HepG2 (cell line): ENCODE data around the gene PIM3. TPM values are rescaled to one million over a fixed set of nuclear protein-coding genes. Genes with fewer than 3 reads are reported as not detected.

ENCODE experiments used
- CCAR2 ChIP-seq: fragments of 200-400 bp; formaldehyde crosslinking; optimal IDR thresholded peaks from 2 replicates; pipeline ENCODE3; 2018; ENCODE audit warnings: low read depth, mild to moderate bottlenecking, low read length, moderate library complexity
- GTF2F1 ChIP-seq: fragments of 150-350 bp; IDR thresholded peaks from 2 replicates; pipeline ENCODE4 v1.6.1; 2014; ENCODE audit warnings: low read length
- HMG20B ChIP-seq: conservative IDR thresholded peaks from 2 replicates; pipeline ENCODE4 v1.6.1; 2016; ENCODE audit warnings: missing genetic modification reagents, missing compliant biosample characterization
- IRF2 ChIP-seq: IDR thresholded peaks from 2 replicates; pipeline ENCODE4 v1.6.1; 2018; ENCODE audit warnings: missing genetic modification reagents, missing compliant biosample characterization
- KAT7 ChIP-seq: IDR thresholded peaks from 2 replicates; pipeline ENCODE4 v1.6.1; 2018; ENCODE audit warnings: borderline replicate concordance, missing compliant biosample characterization
- MED13 ChIP-seq: sonication (generic); formaldehyde crosslinking; IDR thresholded peaks from 2 replicates; pipeline ENCODE4 v1.5.0; 2020; ENCODE audit warnings: missing genetic modification reagents
- NR2C2 ChIP-seq: sonication (generic); formaldehyde crosslinking; IDR thresholded peaks from 2 replicates; pipeline ENCODE4 v1.4.0; 2020; ENCODE audit warnings: missing genetic modification reagents, mild to moderate bottlenecking, moderate library complexity, borderline replicate concordance
- RBFOX2 ChIP-seq: fragments of 200-400 bp; formaldehyde crosslinking; IDR thresholded peaks from 2 replicates; pipeline ENCODE4 v1.6.1; 2017; ENCODE audit warnings: low read depth, mild to moderate bottlenecking, low read length
- SATB2 ChIP-seq: sonication (generic); formaldehyde crosslinking; IDR thresholded peaks from 2 replicates; pipeline ENCODE4 v1.5.0; 2020; ENCODE audit warnings: missing genetic modification reagents
- SP140L ChIP-seq: sonication (generic); formaldehyde crosslinking; IDR thresholded peaks from 2 replicates; pipeline ENCODE4 v1.4.0; 2020; ENCODE audit warnings: missing genetic modification reagents, borderline replicate concordance
- TAF1 ChIP-seq: sonication (generic); formaldehyde crosslinking; IDR thresholded peaks from 2 replicates; pipeline ENCODE4 v1.4.0; 2020; ENCODE audit warnings: missing genetic modification reagents
- TBX2 ChIP-seq: sonication (generic); formaldehyde crosslinking; IDR thresholded peaks from 2 replicates; pipeline ENCODE4 v1.5.0; 2020; ENCODE audit warnings: missing genetic modification reagents, mild to moderate bottlenecking, borderline replicate concordance
- ZBTB25 ChIP-seq: IDR thresholded peaks from 2 replicates; pipeline ENCODE4 v1.6.1; 2018; ENCODE audit warnings: missing genetic modification reagents
- ZNF20 ChIP-seq: sonication (generic); formaldehyde crosslinking; IDR thresholded peaks from 2 replicates; pipeline ENCODE4 v1.4.0; 2020; ENCODE audit warnings: mild to moderate bottlenecking, moderate library complexity, missing genetic modification reagents
- ZNF318 ChIP-seq: sonication (generic); formaldehyde crosslinking; IDR thresholded peaks from 2 replicates; pipeline ENCODE4 v1.4.0; 2020; ENCODE audit warnings: mild to moderate bottlenecking, missing genetic modification reagents
- ZNF614 ChIP-seq: IDR thresholded peaks from 2 replicates; pipeline ENCODE4 v1.6.1; 2018; ENCODE audit warnings: missing biosample characterization, missing genetic modification reagents, inconsistent platforms, borderline replicate concordance
- ZNF615 ChIP-seq: sonication (generic); formaldehyde crosslinking; IDR thresholded peaks from 2 replicates; pipeline ENCODE4 v1.5.0; 2020; ENCODE audit warnings: mild to moderate bottlenecking, missing genetic modification reagents, borderline replicate concordance
- ZNF773 ChIP-seq: sonication (generic); formaldehyde crosslinking; IDR thresholded peaks from 2 replicates; pipeline ENCODE4 v1.4.0; 2020; ENCODE audit warnings: missing genetic modification reagents, borderline replicate concordance
- ZNF800 ChIP-seq: sonication (generic); formaldehyde crosslinking; IDR thresholded peaks from 2 replicates; pipeline ENCODE4 v1.4.0; 2020; ENCODE audit warnings: missing genetic modification reagents
- polyA plus RNA-seq, 8 experiments: library from polyadenylated mRNA; depleted of rRNA in 3 of 8; stranded (reverse) in 7 of 8; unstranded in 1 of 8; fragments of >200 nt; fragmentation: Illumina TruSeq in 4 of 8; extraction: Trizol in 4 of 8; gene quantifications; 2 replicates each; pipeline versions ENCODE4 v1.2.1 to v1.2.3, GENCODE V29; 2011 to 2016; ENCODE audit warnings: low read depth in 4 of 8, missing spikeins in 1 of 8, mixed read lengths in 1 of 8; ENCODE audit not compliant: insufficient read depth in 1 of 8
- total RNA-seq, 5 experiments: library from RNA; depleted of rRNA; stranded (reverse); fragments of >200 nt; fragmentation: Illumina TruSeq; extraction: Trizol; gene quantifications; 2 replicates each; pipeline ENCODE4 v1.2.3, GENCODE V29; 2016; ENCODE audit warnings: low read depth in 1 of 5

PIM3 gene
- total and polyA plus RNA-seq, 2 of the 13 experiments (the other 11 are each of a cell fraction or from before 2014, with no cell fraction given), result 21.6 to 31.2 TPM

GRCh38 chr22:49955581-49956417 is 4.8 kb upstream of the PIM3 start (continued):
- TF ChIP-seq ZNF318 (CRISPR knock-in tag) (no peak), SP140L (CRISPR knock-in tag) (no peak), HMG20B (CRISPR knock-in tag) (no peak), ZNF773 (CRISPR knock-in tag) (no peak), ZNF615 (no peak), ZNF614 (CRISPR knock-in tag) (no peak), NR2C2 (CRISPR knock-in tag) (0 out of 2 replicates have a peak, but pooled peaks have one; percentile 52), ZNF800 (CRISPR knock-in tag) (0 out of 2 replicates have a peak, but pooled peaks have one; percentile 32), CCAR2 (no peak), KAT7 (CRISPR knock-in tag) (no peak), SATB2 (CRISPR knock-in tag) (no peak), TBX2 (peak; percentile 78), ZNF20 (CRISPR knock-in tag) (no peak), IRF2 (no peak), TAF1 (CRISPR knock-in tag) (0 out of 2 replicates have a peak, but pooled peaks have one; percentile 36), ZBTB25 (CRISPR knock-in tag) (no peak), GTF2F1 (no peak), MED13 (CRISPR knock-in tag) (no peak), RBFOX2 (no peak)
